GM12878 (cell line): ENCODE measurements around the gene AGAP3. TPM values are rescaled to one million over a fixed set of nuclear protein-coding genes. Genes with fewer than 3 reads are reported as not detected.

Source experiments
- ATAC-seq: fragments of 200-7000 bp; cut with Tn5 transposase; 3 replicates; pipeline ENCODE4 v1.9.1; 2020; ENCODE audit warnings: mild to moderate bottlenecking, moderate library complexity
- BruUV-seq: library from RNA; stranded (reverse); fragments of 400-500 nt; replicated peaks from 2 replicates; lab custom pipeline; 2021; lab: Mats Ljungman, UMichigan
- CTCF ChIA-PET: fragments of 300-600 bp; sonication (Branson Sonifier 250); formaldehyde crosslinking; extraction: SDS; loops from one replicate; lab custom pipeline; 2021; ENCODE audit warnings: inconsistent platforms; lab: Yijun Ruan, JAX
- POLR2A ChIA-PET: fragments of 350-600 bp; formaldehyde crosslinking; extraction: SDS; loops from one replicate; lab custom pipeline; 2021; ENCODE audit warnings: inconsistent platforms; lab: Charles Lee
- RAD21 ChIA-PET: fragments of 300-600 bp; sonication (Branson Sonifier 250); formaldehyde crosslinking; loops from one replicate; lab custom pipeline; 2023; ENCODE audit warnings: antibody characterized with exemption; ENCODE audit not compliant: unreplicated experiment; lab: Charles Lee
- SMC1A ChIA-PET: fragments of 300-600 bp; sonication (Branson Sonifier 250); formaldehyde crosslinking; loops from one replicate; lab custom pipeline; 2023; ENCODE audit not compliant: unreplicated experiment, uncharacterized antibody; lab: Charles Lee
- DNase-seq: peaks from one replicate; pipeline ENCODE4 v3.0.0-alpha.2; 2011; ENCODE audit warnings: low read depth, low spot score
- FAIRE-seq: peaks from 3 replicates; lab custom pipeline; 2011; peaks lifted over from hg19 to GRCh38; lab: Jason Lieb, UNC
- H2AFZ ChIP-seq: 2 replicates; pipeline ENCODE4 v1.6.0; 2011; ENCODE audit warnings: low read depth, low read length, control low read depth; ENCODE audit not compliant: control insufficient read depth
- H3K27ac ChIP-seq: 2 replicates; pipeline ENCODE4 v1.5.1; 2011; ENCODE audit warnings: control low read depth; ENCODE audit not compliant: control insufficient read depth, insufficient read depth
- H3K27me3 ChIP-seq, 2 experiments: replicated peaks in 1 of 2; 2 replicates each; pipeline versions ENCODE4 v1.6.0 to v1.6.1; 2011; ENCODE audit warnings: low read length in 1 of 2; ENCODE audit not compliant: control insufficient read depth in 2 of 2, insufficient read depth in 2 of 2
- H3K36me3 ChIP-seq, 2 experiments: 2 replicates each; pipeline ENCODE4 v1.5.1; 2011; ENCODE audit warnings: low read length in 1 of 2; ENCODE audit not compliant: control insufficient read depth in 2 of 2, insufficient read depth in 2 of 2
- H3K4me1 ChIP-seq: 2 replicates; pipeline ENCODE4 v1.6.1; 2011; ENCODE audit warnings: mild to moderate bottlenecking, low read length, moderate library complexity, mixed read lengths; ENCODE audit not compliant: control insufficient read depth, insufficient read depth
- H3K4me2 ChIP-seq: 2 replicates; pipeline ENCODE4 v1.6.0; 2011; ENCODE audit warnings: control low read depth; ENCODE audit not compliant: control insufficient read depth, insufficient read depth
- H3K4me3 ChIP-seq: fragments of 200-600 bp; sonication (generic); 2 replicates; pipeline ENCODE4 v1.5.1; 2016
- H3K79me2 ChIP-seq: 2 replicates; pipeline ENCODE4 v1.6.0; 2011; ENCODE audit warnings: low read length; ENCODE audit not compliant: control insufficient read depth, insufficient read depth
- H3K9ac ChIP-seq: 2 replicates; pipeline ENCODE4 v1.8.0; 2011; ENCODE audit warnings: low read length, control low read depth, mixed read lengths; ENCODE audit not compliant: control insufficient read depth, insufficient read depth
- H3K9me3 ChIP-seq: replicated peaks from 3 replicates; pipeline ENCODE4 v1.5.1; 2011; ENCODE audit warnings: mild to moderate bottlenecking, low read length; ENCODE audit not compliant: control insufficient read depth, insufficient read depth
- H4K20me1 ChIP-seq: 2 replicates; pipeline ENCODE4 v1.6.0; 2011; ENCODE audit not compliant: control insufficient read depth, insufficient read depth
- BHLHE40 ChIP-seq, 2 experiments: fragments of 450-650 bp in 1 of 2; IDR thresholded peaks; 2 replicates each; pipeline ENCODE4 v1.6.1; 2011 to 2017; ENCODE audit warnings: low read depth in 2 of 2, borderline replicate concordance in 1 of 2, improper control_type of control experiment in 1 of 2, low read length in 1 of 2, mild to moderate bottlenecking in 1 of 2
- BRCA1 ChIP-seq: IDR thresholded peaks from 2 replicates; pipeline ENCODE4 v1.6.1; 2011; ENCODE audit warnings: low read depth, low read length, improper control_type of control experiment
- HDAC6 ChIP-seq: fragments of 200-600 bp; sonication (generic); IDR thresholded peaks from one replicate; pipeline ENCODE4 v1.8.0; 2017; ENCODE audit warnings: antibody characterized with exemption; ENCODE audit not compliant: unreplicated experiment
- LARP7 ChIP-seq: fragments of 450-650 bp; IDR thresholded peaks from 2 replicates; pipeline ENCODE4 v1.6.1; 2017; ENCODE audit warnings: mild to moderate bottlenecking
- MAX ChIP-seq: IDR thresholded peaks from 2 replicates; pipeline ENCODE4 v1.6.1; 2012; ENCODE audit warnings: low read depth, low read length, improper control_type of control experiment
- NR2C1 ChIP-seq: fragments of 450-650 bp; IDR thresholded peaks from 2 replicates; pipeline ENCODE4 v1.6.1; 2017; ENCODE audit warnings: antibody characterized with exemption, mild to moderate bottlenecking, moderate library complexity
- PAX5 ChIP-seq: IDR thresholded peaks from 2 replicates; pipeline ENCODE4 v1.6.1; 2011; ENCODE audit warnings: low read depth, low read length, borderline replicate concordance
- POLR2A ChIP-seq: IDR thresholded peaks from 2 replicates; pipeline ENCODE4 v1.6.1; 2011; ENCODE audit warnings: low read depth, mild to moderate bottlenecking, low read length
- POU2F2 ChIP-seq: IDR thresholded peaks from 3 replicates; pipeline ENCODE4 v1.6.1; 2011; ENCODE audit warnings: low read depth, mild to moderate bottlenecking, low read length, borderline replicate concordance
- RUNX3 ChIP-seq: IDR thresholded peaks from 2 replicates; pipeline ENCODE4 v1.6.1; 2012; ENCODE audit warnings: low read length, inconsistent platforms
- ZNF384 ChIP-seq: IDR thresholded peaks from 2 replicates; pipeline ENCODE4 v1.6.1; 2012; ENCODE audit warnings: low read depth, mild to moderate bottlenecking, low read length, improper control_type of control experiment, borderline replicate concordance
- WGBS: methylation state at CpG from one replicate; pipeline ENCODE4 v1.1.6; 2016; ENCODE audit warnings: low lambda C conversion rate; ENCODE audit not compliant: insufficient replicate concordance, insufficient coverage; ENCODE audit errors: missing lambda C conversion rate; 5-methylcytosine and 5-hydroxymethylcytosine counted together
- in situ Hi-C: fragments of 300-500 bp; cut with MboI; formaldehyde crosslinking; loops from 9 replicates; pipeline ENCODE4 v1.14.3; 2018; ENCODE audit warnings: mixed read lengths
- intact Hi-C: fragments of 100-400 bp; cut with micrococcal nuclease; formaldehyde crosslinking; loops from one replicate; pipeline ENCODE4 v1.14.2; 2022; ENCODE audit not compliant: unreplicated experiment
- polyA plus RNA-seq, 11 experiments: library from polyadenylated mRNA; depleted of rRNA in 4 of 11; unstranded in 6 of 11; stranded (reverse) in 5 of 11; fragments of >200 nt; fragmentation: Nextera tagmentation in 4 of 11; fragmentation: Illumina TruSeq in 1 of 11; extraction: Ambion mirVana in 4 of 11; extraction: Trizol in 1 of 11; gene quantifications; 1 replicate in 1 of 11; 2 replicates in 10 of 11; pipeline versions ENCODE4 v1.2.1 to v1.2.3, GENCODE V29; 2011 to 2016; ENCODE audit warnings: inconsistent platforms in 2 of 11, missing spikeins in 2 of 11, low read depth in 1 of 11
- total RNA-seq, 4 experiments: library from RNA; depleted of rRNA in 3 of 4; stranded (reverse); fragments of >200 nt in 3 of 4; fragmentation: Illumina TruSeq in 1 of 4; extraction: Trizol in 1 of 4; gene quantifications; 2 replicates each; pipeline versions ENCODE4 v1.2.1 to v1.2.3, GENCODE V29; 2013 to 2021
- TF ChIP-seq, protein P1 (sequence below): fragments of 450-650 bp; conservative IDR thresholded peaks from 2 replicates; pipeline ENCODE4 v1.6.1; 2017; ENCODE audit warnings: mild to moderate bottlenecking, moderate library complexity
- TF ChIP-seq, protein P2 (sequence below): fragments of 450-650 bp; IDR thresholded peaks from 2 replicates; pipeline ENCODE4 v1.6.1; 2017; ENCODE audit warnings: antibody characterized with exemption, mild to moderate bottlenecking, moderate library complexity

The AGAP3 gene
- total and polyA plus RNA-seq, 10 of the 15 experiments (the other 5 are each of a cell fraction or from before 2014, with no cell fraction given), result 1.8 to 68.1 (median 15.7) TPM

- POLR2A ChIA-PET, result no interaction called here
- RAD21 ChIA-PET, result no interaction called here
- in situ Hi-C loops, result no loop called here
Observed at GRCh38 chr7:151048911-151049463, 37.3 kb upstream of the AGAP3 start.

GRCh38 chr7:151051108-151051507 is 35.2 kb upstream of the AGAP3 start:
- Histone ChIP-seq H3K4me3 (no peak overlapping the region), H4K20me1 (no peaks in the 10 kb centered on the region), H3K9ac (no peak overlapping the region), H3K4me1 (no peaks in the 10 kb centered on the region), H3K27me3 (no peaks in the 10 kb centered on the region; a peak in 1 of 4 replicates), H3K4me2 (no peak overlapping the region), H3K79me2 (no peaks in the 10 kb centered on the region), H3K27ac (no peak overlapping the region), H3K9me3 (no peaks in the 10 kb centered on the region), H2AFZ (no peak overlapping the region), H3K36me3 (no peaks in the 10 kb centered on the region)
- ChIA-PET CTCF (no interaction called here), RAD21 (no interaction called here), POLR2A (no interaction called here), SMC1A (no interaction called here)
- DNase-seq (no peak), ATAC-seq (peak; percentile 50), FAIRE-seq (no peak)
- WGBS, result 22% methylated on average over 32 of the region's 50 CpGs
- intact Hi-C loops (no loop called here), in situ Hi-C loops (no loop called here)
- BruUV-seq, result no TSS peak
- TF ChIP-seq, protein P1, sequence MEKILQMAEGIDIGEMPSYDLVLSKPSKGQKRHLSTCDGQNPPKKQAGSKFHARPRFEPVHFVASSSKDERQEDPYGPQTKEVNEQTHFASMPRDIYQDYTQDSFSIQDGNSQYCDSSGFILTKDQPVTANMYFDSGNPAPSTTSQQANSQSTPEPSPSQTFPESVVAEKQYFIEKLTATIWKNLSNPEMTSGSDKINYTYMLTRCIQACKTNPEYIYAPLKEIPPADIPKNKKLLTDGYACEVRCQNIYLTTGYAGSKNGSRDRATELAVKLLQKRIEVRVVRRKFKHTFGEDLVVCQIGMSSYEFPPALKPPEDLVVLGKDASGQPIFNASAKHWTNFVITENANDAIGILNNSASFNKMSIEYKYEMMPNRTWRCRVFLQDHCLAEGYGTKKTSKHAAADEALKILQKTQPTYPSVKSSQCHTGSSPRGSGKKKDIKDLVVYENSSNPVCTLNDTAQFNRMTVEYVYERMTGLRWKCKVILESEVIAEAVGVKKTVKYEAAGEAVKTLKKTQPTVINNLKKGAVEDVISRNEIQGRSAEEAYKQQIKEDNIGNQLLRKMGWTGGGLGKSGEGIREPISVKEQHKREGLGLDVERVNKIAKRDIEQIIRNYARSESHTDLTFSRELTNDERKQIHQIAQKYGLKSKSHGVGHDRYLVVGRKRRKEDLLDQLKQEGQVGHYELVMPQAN, result no peak
- TF ChIP-seq, protein P2, sequence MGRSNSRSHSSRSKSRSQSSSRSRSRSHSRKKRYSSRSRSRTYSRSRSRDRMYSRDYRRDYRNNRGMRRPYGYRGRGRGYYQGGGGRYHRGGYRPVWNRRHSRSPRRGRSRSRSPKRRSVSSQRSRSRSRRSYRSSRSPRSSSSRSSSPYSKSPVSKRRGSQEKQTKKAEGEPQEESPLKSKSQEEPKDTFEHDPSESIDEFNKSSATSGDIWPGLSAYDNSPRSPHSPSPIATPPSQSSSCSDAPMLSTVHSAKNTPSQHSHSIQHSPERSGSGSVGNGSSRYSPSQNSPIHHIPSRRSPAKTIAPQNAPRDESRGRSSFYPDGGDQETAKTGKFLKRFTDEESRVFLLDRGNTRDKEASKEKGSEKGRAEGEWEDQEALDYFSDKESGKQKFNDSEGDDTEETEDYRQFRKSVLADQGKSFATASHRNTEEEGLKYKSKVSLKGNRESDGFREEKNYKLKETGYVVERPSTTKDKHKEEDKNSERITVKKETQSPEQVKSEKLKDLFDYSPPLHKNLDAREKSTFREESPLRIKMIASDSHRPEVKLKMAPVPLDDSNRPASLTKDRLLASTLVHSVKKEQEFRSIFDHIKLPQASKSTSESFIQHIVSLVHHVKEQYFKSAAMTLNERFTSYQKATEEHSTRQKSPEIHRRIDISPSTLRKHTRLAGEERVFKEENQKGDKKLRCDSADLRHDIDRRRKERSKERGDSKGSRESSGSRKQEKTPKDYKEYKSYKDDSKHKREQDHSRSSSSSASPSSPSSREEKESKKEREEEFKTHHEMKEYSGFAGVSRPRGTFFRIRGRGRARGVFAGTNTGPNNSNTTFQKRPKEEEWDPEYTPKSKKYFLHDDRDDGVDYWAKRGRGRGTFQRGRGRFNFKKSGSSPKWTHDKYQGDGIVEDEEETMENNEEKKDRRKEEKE, result no peak
- TF ChIP-seq NR2C1, result no peak
- no peak for TF ChIP-seq LARP7
- TF ChIP-seq BHLHE40 (IDR thresholded peaks at IDR 0.05; ENCODE audit: borderline replicate concordance in 1 of 2, low read depth in 2 of 2, low read length in 1 of 2), result peak; percentile 51 to 65; a peak in 2 of 4 replicates
- no peak for TF ChIP-seq BRCA1
- no peak for TF ChIP-seq ZNF384
- TF ChIP-seq MAX, result no peak
- 0 out of 2 replicates have a peak, but pooled peaks have one; percentile 17 for TF ChIP-seq RUNX3
- peak; percentile 95 for TF ChIP-seq HDAC6
- TF ChIP-seq POU2F2, result no peak

More at GRCh38 chr7:151048911-151049463, 37.3 kb upstream of the AGAP3 start:
- SMC1A ChIA-PET, result no interaction called here
- Histone ChIP-seq H3K9ac (no peak overlapping the region), H4K20me1 (no peaks in the 10 kb centered on the region), H3K79me2 (no peaks in the 10 kb centered on the region), H3K27me3 (no peaks in the 10 kb centered on the region; a peak in 1 of 4 replicates), H2AFZ (no peak overlapping the region), H3K4me2 (no peak overlapping the region), H3K4me1 (no peaks in the 10 kb centered on the region), H3K27ac (no peak overlapping the region), H3K36me3 (no peaks in the 10 kb centered on the region), H3K4me3 (no peak overlapping the region), H3K9me3 (no peaks in the 10 kb centered on the region)
- CTCF ChIA-PET, result no interaction called here
- 93% methylated on average over 38 of the region's 38 CpGs for WGBS
- DNase-seq (no peak), FAIRE-seq (no peak), ATAC-seq (no peak)
- BruUV-seq, result no TSS peak
- intact Hi-C loops, result no loop called here
- TF ChIP-seq POLR2A (peak; percentile 31; the same call in 1 of the 2 replicates), PAX5 (no peak)
